GM23338 (cell line): ENCODE results near the gene ZNF217. TPM values are rescaled to one million over a fixed set of nuclear protein-coding genes. Genes with fewer than 3 reads are reported as not detected.

Source experiments
- ATAC-seq: fragments of 200-7000 bp; cut with Tn5 transposase; 3 replicates; pipeline ENCODE4 v1.9.1; 2020
- DNase-seq: peaks from one replicate; pipeline ENCODE4 v3.0.0-alpha.2; 2015; ENCODE audit warnings: low spot score
- H2AFZ ChIP-seq: fragments of 200-600 bp; sonication (generic); 2 replicates; pipeline ENCODE4 v1.8.0; 2016; ENCODE audit warnings: antibody characterized with exemption, mild to moderate bottlenecking, moderate library complexity
- H3F3A ChIP-seq: fragments of 200-600 bp; sonication (generic); replicated peaks from 2 replicates; pipeline ENCODE4 v1.8.0; 2017; ENCODE audit warnings: antibody characterized with exemption, mixed run types, low read depth
- H3K27ac ChIP-seq: fragments of 200-600 bp; sonication (generic); 2 replicates; pipeline ENCODE4 v1.6.1; 2016; ENCODE audit warnings: low read depth
- H3K27me3 ChIP-seq: fragments of 200-600 bp; sonication (generic); 2 replicates; pipeline ENCODE4 v1.8.0; 2016; ENCODE audit warnings: mild to moderate bottlenecking, mixed run types, moderate library complexity; ENCODE audit not compliant: insufficient read depth
- H3K36me3 ChIP-seq: fragments of 200-600 bp; sonication (generic); 2 replicates; pipeline ENCODE4 v1.8.0; 2016; ENCODE audit warnings: mild to moderate bottlenecking; ENCODE audit not compliant: insufficient read depth
- H3K4me1 ChIP-seq: fragments of 200-600 bp; sonication (generic); 2 replicates; pipeline ENCODE4 v1.8.0; 2016; ENCODE audit warnings: mild to moderate bottlenecking, moderate library complexity; ENCODE audit not compliant: insufficient read depth
- H3K4me2 ChIP-seq: fragments of 200-600 bp; sonication (generic); 2 replicates; pipeline ENCODE4 v1.7.1; 2017; ENCODE audit warnings: mixed run types
- H3K4me3 ChIP-seq: fragments of 200-600 bp; sonication (generic); 2 replicates; pipeline ENCODE4 v1.6.1; 2016; ENCODE audit warnings: mixed run types
- H3K79me2 ChIP-seq: fragments of 200-600 bp; sonication (generic); replicated peaks from 2 replicates; pipeline ENCODE4 v1.8.0; 2017; ENCODE audit warnings: mild to moderate bottlenecking; ENCODE audit not compliant: insufficient read depth
- H3K9me2 ChIP-seq: fragments of 200-600 bp; sonication (generic); 2 replicates; pipeline ENCODE4 v1.8.0; 2017; ENCODE audit not compliant: insufficient read depth
- H4K20me1 ChIP-seq: fragments of 200-600 bp; sonication (generic); replicated peaks from 2 replicates; pipeline ENCODE4 v1.8.0; 2017; ENCODE audit warnings: mild to moderate bottlenecking; ENCODE audit not compliant: insufficient read depth
- H3K27ac Mint-ChIP-seq: 2 replicates; pipeline ENCODE4 v1.8.0; 2020; ENCODE audit warnings: inconsistent platforms, mild to moderate bottlenecking, moderate library complexity, mixed read lengths
- H3K27me3 Mint-ChIP-seq: 3 replicates; pipeline ENCODE4 v1.8.0; 2022; ENCODE audit warnings: low read depth, mild to moderate bottlenecking, moderate library complexity, mixed read lengths, inconsistent platforms; ENCODE audit not compliant: insufficient read depth, poor library complexity
- H3K36me3 Mint-ChIP-seq: 3 replicates; pipeline ENCODE4 v1.8.0; 2021; ENCODE audit warnings: low read depth, mild to moderate bottlenecking, inconsistent platforms, moderate library complexity, mixed read lengths
- H3K4me1 Mint-ChIP-seq: 3 replicates; pipeline ENCODE4 v1.8.0; 2020; ENCODE audit warnings: mild to moderate bottlenecking, inconsistent platforms, mixed read lengths
- H3K4me3 Mint-ChIP-seq: 3 replicates; pipeline ENCODE4 v1.8.0; 2021; ENCODE audit warnings: moderate library complexity, mild to moderate bottlenecking, inconsistent platforms, mixed read lengths
- H3K9me3 Mint-ChIP-seq: 3 replicates; pipeline ENCODE4 v1.8.0; 2020; ENCODE audit warnings: moderate library complexity, mild to moderate bottlenecking, inconsistent platforms, mixed read lengths
- CREB1 ChIP-seq: fragments of 250-450 bp; sonication (Bioruptor Pico); IDR thresholded peaks from 2 replicates; pipeline ENCODE4 v1.5.0; 2020; ENCODE audit warnings: low read depth, mild to moderate bottlenecking, moderate library complexity
- CTCF ChIP-seq, 2 experiments: fragments of 200-600 bp in 1 of 2; sonication (generic) in 1 of 2; conservative IDR thresholded peaks; 2 replicates each; pipeline versions ENCODE4 v1.5.1 to v1.6.1; 2016 to 2017; ENCODE audit warnings: antibody characterized with exemption in 2 of 2, low read depth in 2 of 2, mild to moderate bottlenecking in 2 of 2, moderate library complexity in 1 of 2
- ETS1 ChIP-seq: IDR thresholded peaks from 2 replicates; pipeline ENCODE4 v1.6.1; 2016; ENCODE audit warnings: antibody characterized with exemption
- EZH2 ChIP-seq: fragments of 200-600 bp; sonication (generic); IDR thresholded peaks from one replicate; pipeline ENCODE4 v1.8.0; 2017; ENCODE audit warnings: antibody characterized with exemption, mild to moderate bottlenecking, low read depth; ENCODE audit not compliant: unreplicated experiment
- EZH2phosphoT487 ChIP-seq: fragments of 200-600 bp; sonication (generic); IDR thresholded peaks from one replicate; pipeline ENCODE4 v1.8.1; 2018; ENCODE audit warnings: antibody characterized with exemption; ENCODE audit not compliant: unreplicated experiment
- NANOG ChIP-seq: IDR thresholded peaks from 2 replicates; pipeline ENCODE4 v1.6.1; 2016; ENCODE audit warnings: antibody characterized with exemption, borderline replicate concordance
- POLR2AphosphoS5 ChIP-seq: IDR thresholded peaks from 2 replicates; pipeline ENCODE4 v1.6.1; 2016; ENCODE audit warnings: antibody characterized with exemption, low read depth
- STAT1 ChIP-seq: IDR thresholded peaks from one replicate; pipeline ENCODE4 v1.6.1; 2016; ENCODE audit warnings: antibody characterized with exemption; ENCODE audit not compliant: unreplicated experiment
- ZNF114 ChIP-seq: fragments of 250-450 bp; sonication (Bioruptor Pico); IDR thresholded peaks from 2 replicates; pipeline ENCODE4 v1.5.0; 2020; ENCODE audit warnings: mild to moderate bottlenecking, moderate library complexity
- ZNF331 ChIP-seq: fragments of 250-450 bp; sonication (Bioruptor Pico); IDR thresholded peaks from 2 replicates; pipeline ENCODE4 v1.5.0; 2020; ENCODE audit warnings: low read depth, mild to moderate bottlenecking, moderate library complexity
- polyA plus RNA-seq: library from polyadenylated mRNA; unstranded; fragments of >200 nt; fragmentation: Nextera tagmentation; extraction: Ambion mirVana; gene quantifications from 2 replicates; pipeline ENCODE4 v1.2.1, GENCODE V29; 2016
- total RNA-seq: library from RNA; depleted of rRNA; stranded (reverse); fragments of >200 nt; shearing (Covaris generic); gene quantifications from 2 replicates; pipeline ENCODE4 v1.2.3, GENCODE V29; 2014
- TF ChIP-seq, protein P1 (sequence below): fragments of 250-450 bp; sonication (Bioruptor Pico); IDR thresholded peaks from 2 replicates; pipeline ENCODE4 v1.5.0; 2020; ENCODE audit warnings: mild to moderate bottlenecking, moderate library complexity

Gene ZNF217
- total and polyA plus RNA-seq, 2 experiments from 2014 or later, result 32.8 to 78.0 TPM

GRCh38 chr20:53608071-53608455 lies 14.4 kb upstream of the ZNF217 start:
- H3K4me3 Mint-ChIP-seq, result no peak overlapping the region
- no peaks in the 10 kb centered on the region for H3K9me3 Mint-ChIP-seq
- H3K9me2 ChIP-seq, result no peaks in the 10 kb centered on the region
- no peak overlapping the region for H3K4me2 ChIP-seq
- H3K27ac Mint-ChIP-seq, result no peak overlapping the region
- H3K27me3 Mint-ChIP-seq, result peaks cover 3% of the 10 kb centered on the region
- H3K27me3 ChIP-seq, result no peaks in the 10 kb centered on the region
- H3K36me3 ChIP-seq, result no peaks in the 10 kb centered on the region
- ATAC-seq, result no peak
- no peaks in the 10 kb centered on the region for H3K79me2 ChIP-seq
- no peaks in the 10 kb centered on the region for H3F3A ChIP-seq
- H3K27ac ChIP-seq, result no peak overlapping the region
- DNase-seq, result no peak
- 0 out of 2 replicates have a peak overlapping the region, but pooled peaks have one; percentile 28 for H2AFZ ChIP-seq
- peaks cover 32% of the 10 kb centered on the region for H3K4me1 ChIP-seq
- H3K36me3 Mint-ChIP-seq, result no peaks in the 10 kb centered on the region
- H3K4me3 ChIP-seq, result no peak overlapping the region
- no peaks in the 10 kb centered on the region for H4K20me1 ChIP-seq
- TF ChIP-seq ZNF331 (CRISPR knock-in tag) (no peak), STAT1 (no peak), EZH2 (no peak), EZH2phosphoT487 (no peak), CREB1 (no peak)
- peaks cover 32% of the 10 kb centered on the region for H3K4me1 Mint-ChIP-seq

DNA sequence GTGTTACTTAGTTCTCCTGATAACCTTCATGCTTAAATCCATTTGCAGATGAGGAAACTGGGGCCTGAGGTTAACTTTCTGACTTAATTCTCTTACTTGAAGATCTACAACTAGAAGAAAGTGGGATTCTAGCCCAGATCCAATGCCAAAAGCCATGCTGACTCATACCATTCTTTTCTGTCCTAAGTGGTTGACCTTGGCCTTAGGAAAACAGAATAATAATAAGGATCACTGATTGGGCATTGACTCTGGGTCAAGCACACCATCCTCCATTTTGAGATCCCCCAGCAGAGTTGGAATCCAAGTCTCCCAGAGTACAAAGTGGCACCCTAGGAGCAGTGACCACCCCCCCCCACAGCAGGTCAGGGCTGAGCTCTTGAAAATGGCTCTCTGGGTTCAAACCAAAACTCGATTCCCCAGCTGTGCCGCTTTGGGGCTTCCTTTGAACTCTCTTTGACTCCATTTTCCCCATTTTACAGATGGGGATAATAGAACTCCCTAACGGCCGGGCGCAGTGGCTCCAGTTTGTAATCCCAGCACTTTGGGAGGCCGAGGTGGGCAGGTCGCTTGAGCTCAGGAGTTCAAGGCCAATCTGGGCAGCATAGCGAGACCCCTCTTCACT lies 12.8 kb upstream of the ZNF217 start:
- Histone ChIP-seq H3K79me2 (no peaks in the 10 kb centered on the region), H3K4me1 (peaks cover 31% of the 10 kb centered on the region), H3K27ac (no peak overlapping the region), H3K4me3 (no peak overlapping the region), H3K9me2 (no peaks in the 10 kb centered on the region), H4K20me1 (no peaks in the 10 kb centered on the region), H3K36me3 (no peaks in the 10 kb centered on the region), H3K27me3 (no peaks in the 10 kb centered on the region), H3K4me2 (no peak overlapping the region), H2AFZ (peak overlapping the region; percentile 21; the same call in 1 of the 2 replicates), H3F3A (no peaks in the 10 kb centered on the region)
- Mint-ChIP-seq H3K27ac (no peak overlapping the region), H3K4me3 (no peak overlapping the region), H3K9me3 (no peaks in the 10 kb centered on the region), H3K4me1 (peaks cover 27% of the 10 kb centered on the region), H3K27me3 (peaks cover 2% of the 10 kb centered on the region), H3K36me3 (no peaks in the 10 kb centered on the region)
- ATAC-seq (no peak), DNase-seq (no peak)
- TF ChIP-seq NANOG (no peak), POLR2AphosphoS5 (no peak), CTCF (conservative IDR thresholded peaks at IDR 0.05; ENCODE audit: low read depth in 2 of 2) (no peak), ZNF114 (CRISPR knock-in tag) (no peak), EZH2 (no peak), ETS1 (no peak), CREB1 (no peak)
- TF ChIP-seq, protein P1, sequence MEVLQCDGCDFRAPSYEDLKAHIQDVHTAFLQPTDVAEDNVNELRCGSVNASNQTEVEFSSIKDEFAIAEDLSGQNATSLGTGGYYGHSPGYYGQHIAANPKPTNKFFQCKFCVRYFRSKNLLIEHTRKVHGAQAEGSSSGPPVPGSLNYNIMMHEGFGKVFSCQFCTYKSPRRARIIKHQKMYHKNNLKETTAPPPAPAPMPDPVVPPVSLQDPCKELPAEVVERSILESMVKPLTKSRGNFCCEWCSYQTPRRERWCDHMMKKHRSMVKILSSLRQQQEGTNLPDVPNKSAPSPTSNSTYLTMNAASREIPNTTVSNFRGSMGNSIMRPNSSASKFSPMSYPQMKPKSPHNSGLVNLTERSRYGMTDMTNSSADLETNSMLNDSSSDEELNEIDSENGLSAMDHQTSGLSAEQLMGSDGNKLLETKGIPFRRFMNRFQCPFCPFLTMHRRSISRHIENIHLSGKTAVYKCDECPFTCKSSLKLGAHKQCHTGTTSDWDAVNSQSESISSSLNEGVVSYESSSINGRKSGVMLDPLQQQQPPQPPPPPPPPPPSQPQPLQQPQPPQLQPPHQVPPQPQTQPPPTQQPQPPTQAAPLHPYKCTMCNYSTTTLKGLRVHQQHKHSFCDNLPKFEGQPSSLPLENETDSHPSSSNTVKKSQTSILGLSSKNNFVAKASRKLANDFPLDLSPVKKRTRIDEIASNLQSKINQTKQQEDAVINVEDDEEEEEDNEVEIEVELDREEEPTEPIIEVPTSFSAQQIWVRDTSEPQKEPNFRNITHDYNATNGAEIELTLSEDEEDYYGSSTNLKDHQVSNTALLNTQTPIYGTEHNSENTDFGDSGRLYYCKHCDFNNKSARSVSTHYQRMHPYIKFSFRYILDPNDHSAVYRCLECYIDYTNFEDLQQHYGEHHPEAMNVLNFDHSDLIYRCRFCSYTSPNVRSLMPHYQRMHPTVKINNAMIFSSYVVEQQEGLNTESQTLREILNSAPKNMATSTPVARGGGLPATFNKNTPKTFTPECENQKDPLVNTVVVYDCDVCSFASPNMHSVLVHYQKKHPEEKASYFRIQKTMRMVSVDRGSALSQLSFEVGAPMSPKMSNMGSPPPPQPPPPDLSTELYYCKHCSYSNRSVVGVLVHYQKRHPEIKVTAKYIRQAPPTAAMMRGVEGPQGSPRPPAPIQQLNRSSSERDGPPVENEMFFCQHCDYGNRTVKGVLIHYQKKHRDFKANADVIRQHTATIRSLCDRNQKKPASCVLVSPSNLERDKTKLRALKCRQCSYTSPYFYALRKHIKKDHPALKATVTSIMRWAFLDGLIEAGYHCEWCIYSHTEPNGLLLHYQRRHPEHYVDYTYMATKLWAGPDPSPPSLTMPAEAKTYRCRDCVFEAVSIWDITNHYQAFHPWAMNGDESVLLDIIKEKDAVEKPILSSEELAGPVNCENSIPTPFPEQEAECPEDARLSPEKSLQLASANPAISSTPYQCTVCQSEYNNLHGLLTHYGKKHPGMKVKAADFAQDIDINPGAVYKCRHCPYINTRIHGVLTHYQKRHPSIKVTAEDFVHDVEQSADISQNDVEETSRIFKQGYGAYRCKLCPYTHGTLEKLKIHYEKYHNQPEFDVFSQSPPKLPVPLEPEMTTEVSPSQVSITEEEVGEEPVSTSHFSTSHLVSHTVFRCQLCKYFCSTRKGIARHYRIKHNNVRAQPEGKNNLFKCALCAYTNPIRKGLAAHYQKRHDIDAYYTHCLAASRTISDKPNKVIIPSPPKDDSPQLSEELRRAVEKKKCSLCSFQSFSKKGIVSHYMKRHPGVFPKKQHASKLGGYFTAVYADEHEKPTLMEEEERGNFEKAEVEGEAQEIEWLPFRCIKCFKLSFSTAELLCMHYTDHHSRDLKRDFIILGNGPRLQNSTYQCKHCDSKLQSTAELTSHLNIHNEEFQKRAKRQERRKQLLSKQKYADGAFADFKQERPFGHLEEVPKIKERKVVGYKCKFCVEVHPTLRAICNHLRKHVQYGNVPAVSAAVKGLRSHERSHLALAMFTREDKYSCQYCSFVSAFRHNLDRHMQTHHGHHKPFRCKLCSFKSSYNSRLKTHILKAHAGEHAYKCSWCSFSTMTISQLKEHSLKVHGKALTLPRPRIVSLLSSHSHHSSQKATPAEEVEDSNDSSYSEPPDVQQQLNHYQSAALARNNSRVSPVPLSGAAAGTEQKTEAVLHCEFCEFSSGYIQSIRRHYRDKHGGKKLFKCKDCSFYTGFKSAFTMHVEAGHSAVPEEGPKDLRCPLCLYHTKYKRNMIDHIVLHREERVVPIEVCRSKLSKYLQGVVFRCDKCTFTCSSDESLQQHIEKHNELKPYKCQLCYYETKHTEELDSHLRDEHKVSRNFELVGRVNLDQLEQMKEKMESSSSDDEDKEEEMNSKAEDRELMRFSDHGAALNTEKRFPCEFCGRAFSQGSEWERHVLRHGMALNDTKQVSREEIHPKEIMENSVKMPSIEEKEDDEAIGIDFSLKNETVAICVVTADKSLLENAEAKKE (CRISPR knock-in tag), result no peak
